Erythroblast (primary cell): ENCODE measurements around the gene IQSEC1.

Experiments used
- GATA1 ChIP-seq: IDR thresholded peaks from 2 replicates; pipeline ENCODE4 v1.6.1; 2011; ENCODE audit warnings: low read depth, mild to moderate bottlenecking, control low read depth, low read length, moderate library complexity
- POLR2A ChIP-seq: IDR thresholded peaks from 2 replicates; pipeline ENCODE4 v1.6.1; 2011; ENCODE audit warnings: mild to moderate bottlenecking, low read length

DNA sequence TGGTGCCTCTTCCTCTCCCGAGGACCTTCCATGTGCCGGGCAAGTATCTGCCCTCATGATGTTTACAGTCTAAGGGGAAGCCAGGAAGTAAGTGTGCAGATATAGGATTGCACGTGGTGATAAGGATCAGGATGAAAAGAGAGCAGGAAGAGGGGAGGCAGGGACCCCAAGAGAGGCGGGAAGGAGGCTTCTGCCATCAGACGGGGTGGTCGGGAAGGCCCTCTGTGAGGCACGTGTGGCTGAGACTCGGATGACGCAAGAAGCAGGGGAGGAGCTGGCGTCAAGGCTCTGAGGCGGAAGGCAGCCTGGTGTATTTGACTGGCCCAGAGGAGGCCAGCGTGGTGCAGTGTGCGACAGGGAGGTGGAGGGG is 762 bp upstream of the IQSEC1 start:
- TF ChIP-seq POLR2A (no peak), GATA1 (no peak)
